Upper lobe of left lung (tissue), 4 donors: Measurements from ENCODE around the gene BAIAP2L2.

Source experiments
- CTCF ChIP-seq, 6 experiments: fragments of 450-650 bp in 4 of 6; fragments of 200-600 bp in 2 of 6; sonication (generic) in 2 of 6; IDR thresholded peaks; one replicate each; pipeline ENCODE4 v1.5.1; 2016 to 2019; ENCODE audit warnings: antibody characterized with exemption in 6 of 6
- EP300 ChIP-seq, 4 donors: sonication (generic); formaldehyde crosslinking; IDR thresholded peaks; one replicate each; pipeline ENCODE4 v1.5.1; 2017; ENCODE audit warnings: antibody characterized with exemption in 4 of 4, control low read depth in 2 of 4

- no peak for TF ChIP-seq CTCF (IDR thresholded peaks at IDR 0.05)
- no peak for TF ChIP-seq EP300 (IDR thresholded peaks at IDR 0.05)
Observed at GRCh38 chr22:38077595-38077994, 32.9 kb downstream of the BAIAP2L2 start.
